ENCODE measurements around the gene RPL22L1.

GRCh38 chr3:170866499-170866898 lies 3.5 kb downstream of the RPL22L1 start:
- TF ChIP-seq CTCF (IDR thresholded peaks at IDR 0.05) (no peak), POLR2A (IDR thresholded peaks at IDR 0.05) (no peak), POLR2AphosphoS5 (IDR thresholded peaks at IDR 0.05; ENCODE audit: insufficient read depth in 1 of 2, low read depth in 1 of 2) (no peak)

Data from vagina (tissue), 2 donors.